ENCODE measurements around the gene VWA1.
"Not testable (repeated sequence)": the region's sequence is repeated elsewhere in the genome, so short reads cannot be mapped to it uniquely, and the experiment has no call there.

Gene VWA1

GRCh38 chr1:1485755-1486317 lies 50.3 kb downstream of the VWA1 start:
- DNase-seq (ENCODE audit: low spot score), result not testable (repeated sequence)

- no peak for DNase-seq (ENCODE audit: low spot score)
Observed at GRCh38 chr1:1487701-1488100, 52.2 kb downstream of the VWA1 start.

GRCh38 chr1:1489231-1489630 lies 53.7 kb downstream of the VWA1 start:
- no peak for DNase-seq (ENCODE audit: low spot score)

- DNase-seq (ENCODE audit: low spot score), result no peak
Observed at GRCh38 chr1:1489861-1490260, 54.4 kb downstream of the VWA1 start.

- no peak for DNase-seq (ENCODE audit: low spot score)
Observed at GRCh38 chr1:1490633-1491230, 55.2 kb downstream of the VWA1 start.

- no peak for DNase-seq (ENCODE audit: low spot score)
Observed at GRCh38 chr1:1491601-1492000, 56.1 kb downstream of the VWA1 start.

Measured in activated CD4-positive, alpha-beta T cell treated with anti-CD3 and anti-CD28 coated beads, Interleukin-2, Interleukin-4, amounts not matched to agents 100 ng/mL and 50 ng/mL, durations not matched to agents 16 hours and 8 hours (primary cell).